Measurements from ENCODE around the gene SLC11A2. TPM values are rescaled to one million over a fixed set of nuclear protein-coding genes. Genes with fewer than 3 reads are reported as not detected.
A peak's percentile ranks its signal among the peaks of the same experiment; 100 is the strongest.

SLC11A2 gene
- total RNA-seq, 1 experiment from 2014 or later = 33.9 TPM

GRCh38 chr12:51070004-51070403, 43.8 kb upstream of the SLC11A2 start:
- POLR2A ChIA-PET (ENCODE audit: low non-redundant PET) = no interaction called here
- peak; percentile 34 for DNase-seq (ENCODE audit: low spot score)
- Histone ChIP-seq H3K27me3 (replicated peaks; ENCODE audit: insufficient read depth, low read depth, low read length, poor library complexity) (no peaks in the 10 kb centered on the region), H3K4me1 (ENCODE audit: insufficient read depth, low read length, poor library complexity, severe bottlenecking) (peaks cover 10% of the 10 kb centered on the region), H3K36me3 (ENCODE audit: insufficient read depth, low read length, poor library complexity, severe bottlenecking) (peaks cover 50% of the 10 kb centered on the region), H3K4me3 (ENCODE audit: low read depth, low read length, poor library complexity, severe bottlenecking) (no peak overlapping the region), H3K27ac (ENCODE audit: low read depth, low read length, poor library complexity, severe bottlenecking) (peak overlapping the region; percentile 62), H3K9me3 (ENCODE audit: low read depth, low read length, poor library complexity, severe bottlenecking) (no peaks in the 10 kb centered on the region)
- BruUV-seq (replicated peaks) = no TSS peak
- no peak for TF ChIP-seq EZH2 (IDR thresholded peaks at IDR 0.05; ENCODE audit: borderline replicate concordance, low read depth, low read length, poor library complexity, severe bottlenecking)
- TF ChIP-seq CTCF (conservative IDR thresholded peaks at IDR 0.05; ENCODE audit: low read depth, low read length) = no peak
- CTCF ChIA-PET = no interaction called here
- intact Hi-C loops (cut with micrococcal nuclease; ENCODE audit: unreplicated experiment) = no loop called here

GRCh38 chr12:51067771-51068170, 41.6 kb upstream of the SLC11A2 start:
- Histone ChIP-seq H3K9me3 (ENCODE audit: low read depth, low read length, poor library complexity, severe bottlenecking) (no peaks in the 10 kb centered on the region), H3K4me3 (ENCODE audit: low read depth, low read length, poor library complexity, severe bottlenecking) (no peak overlapping the region), H3K27me3 (replicated peaks; ENCODE audit: insufficient read depth, low read depth, low read length, poor library complexity) (no peaks in the 10 kb centered on the region), H3K36me3 (ENCODE audit: insufficient read depth, low read length, poor library complexity, severe bottlenecking) (peaks cover 64% of the 10 kb centered on the region), H3K4me1 (ENCODE audit: insufficient read depth, low read length, poor library complexity, severe bottlenecking) (peaks cover 10% of the 10 kb centered on the region), H3K27ac (ENCODE audit: low read depth, low read length, poor library complexity, severe bottlenecking) (no peak overlapping the region)
- ChIA-PET CTCF (no interaction called here), POLR2A (ENCODE audit: low non-redundant PET) (no interaction called here)
- intact Hi-C loops (cut with micrococcal nuclease; ENCODE audit: unreplicated experiment) = no loop called here
- BruUV-seq (replicated peaks) = no TSS peak
- DNase-seq (ENCODE audit: low spot score) = no peak
- no peak for TF ChIP-seq EZH2 (IDR thresholded peaks at IDR 0.05; ENCODE audit: borderline replicate concordance, low read depth, low read length, poor library complexity, severe bottlenecking)

- Histone ChIP-seq H3K27ac (ENCODE audit: low read depth, low read length, poor library complexity, severe bottlenecking) (no peak overlapping the region), H3K36me3 (ENCODE audit: insufficient read depth, low read length, poor library complexity, severe bottlenecking) (peaks cover 67% of the 10 kb centered on the region), H3K27me3 (replicated peaks; ENCODE audit: insufficient read depth, low read depth, low read length, poor library complexity) (no peaks in the 10 kb centered on the region), H3K9me3 (ENCODE audit: low read depth, low read length, poor library complexity, severe bottlenecking) (no peaks in the 10 kb centered on the region), H3K4me3 (ENCODE audit: low read depth, low read length, poor library complexity, severe bottlenecking) (no peak overlapping the region), H3K4me1 (ENCODE audit: insufficient read depth, low read length, poor library complexity, severe bottlenecking) (peaks cover 10% of the 10 kb centered on the region)
- POLR2A ChIA-PET (ENCODE audit: low non-redundant PET) = no interaction called here
- intact Hi-C loops (cut with micrococcal nuclease; ENCODE audit: unreplicated experiment) = no loop called here
- BruUV-seq (replicated peaks) = no TSS peak
- no peak for DNase-seq (ENCODE audit: low spot score)
- no peak for TF ChIP-seq CTCF (conservative IDR thresholded peaks at IDR 0.05; ENCODE audit: low read depth, low read length)
- TF ChIP-seq EZH2 (IDR thresholded peaks at IDR 0.05; ENCODE audit: borderline replicate concordance, low read depth, low read length, poor library complexity, severe bottlenecking) = no peak
- CTCF ChIA-PET = no interaction called here
Observed at GRCh38 chr12:51067229-51067628, 41.0 kb upstream of the SLC11A2 start.

- no peak for DNase-seq (ENCODE audit: low spot score)
- peaks cover 9% of the 10 kb centered on the region for H3K4me1 ChIP-seq (ENCODE audit: insufficient read depth, low read length, poor library complexity, severe bottlenecking)
- no peak overlapping the region for H3K4me3 ChIP-seq (ENCODE audit: low read depth, low read length, poor library complexity, severe bottlenecking)
- TF ChIP-seq EZH2 (IDR thresholded peaks at IDR 0.05; ENCODE audit: borderline replicate concordance, low read depth, low read length, poor library complexity, severe bottlenecking) (no peak), CTCF (conservative IDR thresholded peaks at IDR 0.05; ENCODE audit: low read depth, low read length) (no peak)
- intact Hi-C loops (cut with micrococcal nuclease; ENCODE audit: unreplicated experiment) = no loop called here
- CTCF ChIA-PET = no interaction called here
- H3K9me3 ChIP-seq (ENCODE audit: low read depth, low read length, poor library complexity, severe bottlenecking) = no peaks in the 10 kb centered on the region
- H3K27me3 ChIP-seq (replicated peaks; ENCODE audit: insufficient read depth, low read depth, low read length, poor library complexity) = no peaks in the 10 kb centered on the region
- H3K36me3 ChIP-seq (ENCODE audit: insufficient read depth, low read length, poor library complexity, severe bottlenecking) = peaks cover 67% of the 10 kb centered on the region
- H3K27ac ChIP-seq (ENCODE audit: low read depth, low read length, poor library complexity, severe bottlenecking) = no peak overlapping the region
- BruUV-seq (replicated peaks) = no TSS peak
- POLR2A ChIA-PET (ENCODE audit: low non-redundant PET) = no interaction called here
Observed at GRCh38 chr12:51065530-51065929, 39.3 kb upstream of the SLC11A2 start.
